ENCODE data around the gene FBL. TPM values are rescaled to one million over a fixed set of nuclear protein-coding genes. Genes with fewer than 3 reads are reported as not detected.
A peak's percentile ranks its signal among the peaks of the same experiment; 100 is the strongest.
"Not testable (repeated sequence)": the region's sequence is repeated elsewhere in the genome, so short reads cannot be mapped to it uniquely, and the experiment has no call there.

The FBL gene
- total RNA-seq, 1 donor from 2014 or later, result 52.9 TPM

- intact Hi-C loops (cut with DNase I), result loop anchor here (10.0 kb wide), 1 partner anchor 161 kb away; the partner anchor contains the start of gene PSMC4
- ATAC-seq (ENCODE audit: poor library complexity); DNase-seq: not testable (repeated sequence)
Observed at GRCh38 chr19:39814111-39814510, 32.1 kb downstream of the FBL start.

GRCh38 chr19:39813264-39813993 is 32.8 kb downstream of the FBL start:
- ATAC-seq (ENCODE audit: poor library complexity) (no peak), DNase-seq (no peak)
- intact Hi-C loops (cut with DNase I), result loop anchor here (10.0 kb wide), 1 partner anchor 161 kb away; the partner anchor contains the start of gene PSMC4

- DNase-seq (no peak), ATAC-seq (ENCODE audit: poor library complexity) (no peak)
- intact Hi-C loops (cut with DNase I), result loop anchor here (10.0 kb wide), 1 partner anchor 164 kb away; the partner anchor contains the start of gene PSMC4
Observed at GRCh38 chr19:39811064-39811463, 35.1 kb downstream of the FBL start.

GRCh38 chr19:39810424-39810823 is 35.8 kb downstream of the FBL start:
- intact Hi-C loops (cut with DNase I), result loop anchor here (10.0 kb wide), 1 partner anchor 164 kb away; the partner anchor contains the start of gene PSMC4
- DNase-seq (no peak), ATAC-seq (ENCODE audit: poor library complexity) (no peak)

GRCh38 chr19:39809368-39809767 is 36.8 kb downstream of the FBL start:
- intact Hi-C loops (cut with DNase I), result no loop called here
- no peak for DNase-seq
- no peak for ATAC-seq (ENCODE audit: poor library complexity)

- DNase-seq; intact Hi-C loops (cut with DNase I); ATAC-seq (ENCODE audit: poor library complexity): not testable (repeated sequence)
Observed at GRCh38 chr19:39808688-39809087, 37.5 kb downstream of the FBL start.

GRCh38 chr19:39807846-39808364 is 38.3 kb downstream of the FBL start:
- ATAC-seq (ENCODE audit: poor library complexity) (no peak), DNase-seq (no peak)
- intact Hi-C loops (cut with DNase I), result no loop called here

- intact Hi-C loops (cut with DNase I), result no loop called here
- peak; percentile 74 for ATAC-seq (ENCODE audit: poor library complexity)
- DNase-seq, result no peak
Observed at GRCh38 chr19:39805104-39805503, 41.1 kb downstream of the FBL start.

GRCh38 chr19:39802958-39803357 is 43.2 kb downstream of the FBL start:
- DNase-seq (no peak), ATAC-seq (ENCODE audit: poor library complexity) (no peak)
- intact Hi-C loops (cut with DNase I), result no loop called here

GRCh38 chr19:39797083-39797482 is 49.1 kb downstream of the FBL start:
- ATAC-seq (ENCODE audit: poor library complexity) (no peak), DNase-seq (no peak)
- intact Hi-C loops (cut with DNase I), result loop anchor here (10.0 kb wide), 1 partner anchor 168 kb away; no protein-coding TSS in a partner anchor

- ATAC-seq (ENCODE audit: poor library complexity) (no peak), DNase-seq (no peak)
- intact Hi-C loops (cut with DNase I), result loop anchor here (10.0 kb wide), 1 partner anchor 169 kb away; no protein-coding TSS in a partner anchor
Observed at GRCh38 chr19:39796000-39796498, 50.1 kb downstream of the FBL start.

- no peak for ATAC-seq (ENCODE audit: poor library complexity)
- intact Hi-C loops (cut with DNase I), result loop anchor here (10.0 kb wide), 1 partner anchor 170 kb away; no protein-coding TSS in a partner anchor
- no peak for DNase-seq
Observed at GRCh38 chr19:39795001-39795400, 51.2 kb downstream of the FBL start.

GRCh38 chr19:39792999-39793546 is 53.1 kb downstream of the FBL start:
- ATAC-seq (ENCODE audit: poor library complexity) (peak; percentile 99), DNase-seq (peak; percentile 87)
- intact Hi-C loops (cut with DNase I), result loop anchor here (5.0 to 10.0 kb wide), 2 partner anchors 49 to 172 kb away; no protein-coding TSS in a partner anchor

GRCh38 chr19:39788244-39788643 is 57.9 kb downstream of the FBL start:
- no peak for ATAC-seq (ENCODE audit: poor library complexity)
- intact Hi-C loops (cut with DNase I), result no loop called here
- DNase-seq, result no peak

Small RNA genes lying within 50 kb of the gene (microRNA-seq; reads per million reads assigned to microRNA genes)
- not detected for gene MIR6719

Other genes with a start within 250 kb of the FBL start
- gene LGALS13, start 243.9 kb downstream of the FBL start, total RNA-seq, result not detected
- not detected for gene LGALS16, start 190.5 kb downstream of the FBL start, total RNA-seq
- not detected for gene LGALS14, start 141.9 kb downstream of the FBL start, total RNA-seq
- gene CLC, start 108.3 kb downstream of the FBL start, total RNA-seq, result not detected
- gene LEUTX, start 67.5 kb downstream of the FBL start, total RNA-seq, result not detected
- 16.8 TPM for gene DYRK1B, start 12.2 kb downstream of the FBL start, total RNA-seq
- 8.0 TPM for gene FCGBP, start 88.3 kb upstream of the FBL start, total RNA-seq
- 64.8 TPM for gene PSMC4, start 124.8 kb upstream of the FBL start, total RNA-seq
- gene ZNF546, start 150.7 kb upstream of the FBL start, total RNA-seq, result 5.9 TPM
- 26.0 TPM for gene ZNF780B, start 209.9 kb upstream of the FBL start, total RNA-seq
- 12.9 TPM for gene ZNF780A, start 244.6 kb upstream of the FBL start, total RNA-seq

Data from Right ventricle myocardium superior (tissue), 1 donor.